GM12865 (cell line): ENCODE data around the gene UBLCP1.

Source experiments
- DNase-seq: peaks from one replicate; pipeline ENCODE4 v3.0.0; 2010; ENCODE audit warnings: low read depth
- H3K4me3 ChIP-seq: 2 replicates; pipeline ENCODE4 v1.5.1; 2011; ENCODE audit warnings: mild to moderate bottlenecking, low read depth, low read length, control low read depth
- CTCF ChIP-seq: IDR thresholded peaks from 2 replicates; pipeline ENCODE4 v1.5.1; 2011; ENCODE audit warnings: low read length, control low read depth, low read depth, inconsistent platforms; ENCODE audit not compliant: insufficient read depth; ENCODE audit errors: missing control alignments

Gene UBLCP1

GRCh38 chr5:159262859-159263568, at the start of gene UBLCP1:
Gene UBLCP1, plus strand, starts transcription at chr5:159263290. Its CDS starts 5,626 bp downstream, at chr5:159268916.
- peak within 1 kb of the TSS; percentile 68 for H3K4me3 ChIP-seq
- no peak for TF ChIP-seq CTCF
- DNase-seq = peak; percentile 90

GRCh38 chr5:159214486-159215271, 48.4 kb upstream of the UBLCP1 start:
- H3K4me3 ChIP-seq = no peak overlapping the region
- no peak for TF ChIP-seq CTCF
- DNase-seq = no peak

GRCh38 chr5:159215886-159216285, 47.2 kb upstream of the UBLCP1 start:
- no peak for TF ChIP-seq CTCF
- no peak for DNase-seq
- no peak overlapping the region for H3K4me3 ChIP-seq

- H3K4me3 ChIP-seq = no peak overlapping the region
- DNase-seq = no peak
- TF ChIP-seq CTCF = no peak
These were observed 46.6 kb upstream of the UBLCP1 start for GRCh38 chr5:159216454-159216853.

- TF ChIP-seq CTCF = no peak
- no peak for DNase-seq
These were observed 45.9 kb upstream of the UBLCP1 start for GRCh38 chr5:159217236-159217635.

GRCh38 chr5:159218595-159219023, 44.5 kb upstream of the UBLCP1 start:
- TF ChIP-seq CTCF = no peak
- H3K4me3 ChIP-seq = no peak overlapping the region
- no peak for DNase-seq

More at GRCh38 chr5:159217236-159217635, 45.9 kb upstream of the UBLCP1 start:
- no peak overlapping the region for H3K4me3 ChIP-seq

GRCh38 chr5:159220206-159220605, 42.9 kb upstream of the UBLCP1 start:
- H3K4me3 ChIP-seq = no peak overlapping the region
- DNase-seq = no peak
- TF ChIP-seq CTCF = no peak
